Liver (tissue), 3 donors: Measurements from ENCODE around the gene SLIRP.
"Not testable (repeated sequence)": the region's sequence is repeated elsewhere in the genome, so short reads cannot be mapped to it uniquely, and the experiment has no call there.

Experiments
- CTCF ChIP-seq: fragments of 150-350 bp; IDR thresholded peaks from 2 replicates; pipeline ENCODE4 v1.5.1; 2017; ENCODE audit warnings: improper control_type of control experiment, low read depth, low read length; ENCODE audit not compliant: missing input control
- GABPA ChIP-seq, 2 donors: IDR thresholded peaks in 1 of 2; conservative IDR thresholded peaks in 1 of 2; 2 replicates each; pipeline ENCODE4 v1.6.1; 2016; ENCODE audit warnings: antibody characterized with exemption in 2 of 2, mild to moderate bottlenecking in 1 of 2, moderate library complexity in 1 of 2
- JUND ChIP-seq, 2 donors: IDR thresholded peaks; 2 replicates each; pipeline ENCODE4 v1.6.1; 2016; ENCODE audit warnings: antibody characterized with exemption in 2 of 2
- MAX ChIP-seq: IDR thresholded peaks from 2 replicates; pipeline ENCODE4 v1.6.1; 2016; ENCODE audit warnings: antibody characterized with exemption
- RAD21 ChIP-seq, 2 donors: IDR thresholded peaks; 2 replicates each; pipeline ENCODE4 v1.6.1; 2016; ENCODE audit warnings: antibody characterized with exemption in 2 of 2, mild to moderate bottlenecking in 2 of 2
- RXRA ChIP-seq, 2 donors: IDR thresholded peaks; 2 replicates each; pipeline ENCODE4 v1.6.1; 2017 to 2018; ENCODE audit warnings: antibody characterized with exemption in 2 of 2, mild to moderate bottlenecking in 1 of 2
- SP1 ChIP-seq: IDR thresholded peaks from 2 replicates; pipeline ENCODE4 v1.6.1; 2018; ENCODE audit warnings: antibody characterized with exemption, mild to moderate bottlenecking
- TAF1 ChIP-seq: conservative IDR thresholded peaks from 2 replicates; pipeline ENCODE4 v1.6.1; 2016; ENCODE audit warnings: antibody characterized with exemption, mild to moderate bottlenecking
- YY1 ChIP-seq: IDR thresholded peaks from 2 replicates; pipeline ENCODE4 v1.6.1; 2016; ENCODE audit warnings: antibody characterized with exemption, mild to moderate bottlenecking
- TF ChIP-seq, protein P1 (sequence below): IDR thresholded peaks from 2 replicates; pipeline ENCODE4 v1.6.1; 2016; ENCODE audit warnings: antibody characterized with exemption
- TF ChIP-seq, protein P2 (sequence below): IDR thresholded peaks from 2 replicates; pipeline ENCODE4 v1.6.1; 2016; ENCODE audit warnings: antibody characterized with exemption, mild to moderate bottlenecking
- donor health status: healthy.
- donor health status: healthy.

- TF ChIP-seq JUND (IDR thresholded peaks at IDR 0.05); YY1; CTCF; GABPA (IDR thresholded peaks at IDR 0.05 in 1 of 2, conservative IDR thresholded peaks at IDR 0.05 in 1 of 2); TAF1; RXRA (IDR thresholded peaks at IDR 0.05); SP1; RAD21 (IDR thresholded peaks at IDR 0.05); MAX: not testable (repeated sequence)
- TF ChIP-seq, protein P1, sequence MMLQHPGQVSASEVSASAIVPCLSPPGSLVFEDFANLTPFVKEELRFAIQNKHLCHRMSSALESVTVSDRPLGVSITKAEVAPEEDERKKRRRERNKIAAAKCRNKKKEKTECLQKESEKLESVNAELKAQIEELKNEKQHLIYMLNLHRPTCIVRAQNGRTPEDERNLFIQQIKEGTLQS: not testable (repeated sequence)
- TF ChIP-seq, protein P2, sequence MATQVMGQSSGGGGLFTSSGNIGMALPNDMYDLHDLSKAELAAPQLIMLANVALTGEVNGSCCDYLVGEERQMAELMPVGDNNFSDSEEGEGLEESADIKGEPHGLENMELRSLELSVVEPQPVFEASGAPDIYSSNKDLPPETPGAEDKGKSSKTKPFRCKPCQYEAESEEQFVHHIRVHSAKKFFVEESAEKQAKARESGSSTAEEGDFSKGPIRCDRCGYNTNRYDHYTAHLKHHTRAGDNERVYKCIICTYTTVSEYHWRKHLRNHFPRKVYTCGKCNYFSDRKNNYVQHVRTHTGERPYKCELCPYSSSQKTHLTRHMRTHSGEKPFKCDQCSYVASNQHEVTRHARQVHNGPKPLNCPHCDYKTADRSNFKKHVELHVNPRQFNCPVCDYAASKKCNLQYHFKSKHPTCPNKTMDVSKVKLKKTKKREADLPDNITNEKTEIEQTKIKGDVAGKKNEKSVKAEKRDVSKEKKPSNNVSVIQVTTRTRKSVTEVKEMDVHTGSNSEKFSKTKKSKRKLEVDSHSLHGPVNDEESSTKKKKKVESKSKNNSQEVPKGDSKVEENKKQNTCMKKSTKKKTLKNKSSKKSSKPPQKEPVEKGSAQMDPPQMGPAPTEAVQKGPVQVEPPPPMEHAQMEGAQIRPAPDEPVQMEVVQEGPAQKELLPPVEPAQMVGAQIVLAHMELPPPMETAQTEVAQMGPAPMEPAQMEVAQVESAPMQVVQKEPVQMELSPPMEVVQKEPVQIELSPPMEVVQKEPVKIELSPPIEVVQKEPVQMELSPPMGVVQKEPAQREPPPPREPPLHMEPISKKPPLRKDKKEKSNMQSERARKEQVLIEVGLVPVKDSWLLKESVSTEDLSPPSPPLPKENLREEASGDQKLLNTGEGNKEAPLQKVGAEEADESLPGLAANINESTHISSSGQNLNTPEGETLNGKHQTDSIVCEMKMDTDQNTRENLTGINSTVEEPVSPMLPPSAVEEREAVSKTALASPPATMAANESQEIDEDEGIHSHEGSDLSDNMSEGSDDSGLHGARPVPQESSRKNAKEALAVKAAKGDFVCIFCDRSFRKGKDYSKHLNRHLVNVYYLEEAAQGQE: not testable (repeated sequence)
Measured at GRCh38 chr14:77747425-77747824, 39.5 kb downstream of the SLIRP start.
